Mammary epithelial cell (primary cell): ENCODE measurements around the gene WDR49.

Source experiments
- CTCF ChIP-seq, 2 donors: IDR thresholded peaks in 1 of 2; conservative IDR thresholded peaks in 1 of 2; 2 replicates each; pipeline ENCODE4 v1.5.1; 2011 to 2012; ENCODE audit warnings: inconsistent platforms in 2 of 2, low read length in 2 of 2, mild to moderate bottlenecking in 2 of 2, control low read depth in 1 of 2, low read depth in 1 of 2; ENCODE audit not compliant: insufficient read depth in 1 of 2; ENCODE audit errors: extremely low read depth in 1 of 2
- EZH2 ChIP-seq: IDR thresholded peaks from 2 replicates; pipeline ENCODE4 v1.6.1; 2012; ENCODE audit warnings: low read length, inconsistent platforms, borderline replicate concordance

GRCh38 chr3:167651826-167652225 lies 1.9 kb downstream of the WDR49 start:
- TF ChIP-seq CTCF (conservative IDR thresholded peaks at IDR 0.05 in 1 of 2, IDR thresholded peaks at IDR 0.05 in 1 of 2; ENCODE audit: extremely low read depth in 1 of 2, insufficient read depth in 1 of 2, low read depth in 1 of 2, low read length in 2 of 2) (no peak), EZH2 (no peak)
